Small intestine (tissue), 7 donors: ENCODE results near the gene IL22. TPM values are rescaled to one million over a fixed set of nuclear protein-coding genes. Genes with fewer than 3 reads are reported as not detected.

Experiments
- DNase-seq, 2 donors: peaks; one replicate each; pipeline versions ENCODE4 v3.0.0 to v3.0.0-alpha.2; 2013
- FAIRE-seq: peaks from 2 replicates; lab custom pipeline; 2012; peaks lifted over from hg19 to GRCh38; lab: Jason Lieb, UNC
- H3K27ac ChIP-seq, 3 donors: one replicate each; pipeline ENCODE4 v1.5.1; 2013; ENCODE audit warnings: low read length in 2 of 3, mild to moderate bottlenecking in 2 of 3, control low read depth in 1 of 3, inconsistent platforms in 1 of 3, low read depth in 1 of 3, moderate library complexity in 1 of 3
- H3K27me3 ChIP-seq, 3 donors: one replicate each; pipeline ENCODE4 v1.6.1; 2013; ENCODE audit warnings: low read length in 3 of 3, inconsistent platforms in 1 of 3; ENCODE audit not compliant: control insufficient read depth in 3 of 3, insufficient read depth in 3 of 3
- H3K36me3 ChIP-seq, 3 donors: one replicate each; pipeline ENCODE4 v1.6.1; 2013; ENCODE audit warnings: low read length in 3 of 3, inconsistent platforms in 1 of 3, low read depth in 1 of 3, mild to moderate bottlenecking in 1 of 3, moderate library complexity in 1 of 3; ENCODE audit not compliant: control insufficient read depth in 3 of 3, insufficient read depth in 2 of 3
- H3K4me1 ChIP-seq, 3 donors: one replicate each; pipeline ENCODE4 v1.6.1; 2013; ENCODE audit warnings: low read length in 2 of 3, inconsistent platforms in 1 of 3, low read depth in 1 of 3, mild to moderate bottlenecking in 1 of 3, moderate library complexity in 1 of 3; ENCODE audit not compliant: control insufficient read depth in 3 of 3, insufficient read depth in 2 of 3
- H3K4me3 ChIP-seq, 3 donors: one replicate each; pipeline ENCODE4 v1.5.1; 2013; ENCODE audit warnings: low read length in 3 of 3, control low read depth in 1 of 3, inconsistent platforms in 1 of 3, low read depth in 1 of 3, mild to moderate bottlenecking in 1 of 3, moderate library complexity in 1 of 3
- H3K9me3 ChIP-seq, 2 donors: one replicate each; pipeline ENCODE4 v1.6.1; 2013; ENCODE audit warnings: low read depth in 1 of 2, low read length in 1 of 2; ENCODE audit not compliant: control insufficient read depth in 2 of 2, insufficient read depth in 1 of 2
- WGBS, 3 donors: extraction: QIAGEN DNeasy Blood & Tissue Kit; methylation state at CpG; one replicate each; pipeline ENCODE4 v1.1.7; 2013; 5-methylcytosine and 5-hydroxymethylcytosine counted together
- polyA plus RNA-seq, 4 donors: library from polyadenylated mRNA; stranded (reverse) in 3 of 4; unstranded in 1 of 4; fragments of 200-250 nt in 3 of 4; fragments of 120-200 nt in 1 of 4; gene quantifications; one replicate each; pipeline versions ENCODE4 v1.2.1 to v1.2.3, GENCODE V29; 2013
- donor health status: healthy with polysubstance abuse.
- donor health status: control.
- donor health status: control.
- donor health status: Bipolar disorder and iron deficiency.
- donor health status: healthy.

Gene IL22
- polyA plus RNA-seq, 4 donors: not detected

DNA sequence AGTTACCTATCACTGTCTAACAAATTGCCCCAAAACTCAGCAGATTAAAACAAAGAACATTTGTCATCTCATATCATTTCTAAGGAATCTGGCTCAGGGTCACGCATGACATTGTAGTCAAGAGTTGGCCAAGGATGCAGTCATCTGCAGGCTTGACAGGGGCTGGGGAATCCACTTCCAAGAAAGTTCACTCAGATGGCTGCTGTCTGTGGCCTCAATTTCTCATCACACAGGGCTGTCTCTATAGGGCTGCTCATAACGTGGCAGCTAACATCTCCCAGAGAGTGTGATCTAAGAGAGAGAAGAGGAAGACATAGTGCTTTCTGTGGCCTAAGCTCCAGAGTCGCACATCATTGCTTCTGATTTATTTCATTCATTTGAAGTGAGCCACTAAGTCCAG lies 17.0 kb upstream of the IL22 start:
- Histone ChIP-seq H3K27ac (no peak overlapping the region), H3K36me3 (no peaks in the 10 kb centered on the region), H3K4me1 (no peaks in the 10 kb centered on the region), H3K27me3 (no peaks in the 10 kb centered on the region), H3K9me3 (no peaks in the 10 kb centered on the region), H3K4me3 (no peak overlapping the region)
- WGBS, 3 donors: 88 to 92% (median 90%) methylated on average over 3 of the region's 3 CpGs
- DNase-seq (no peak), FAIRE-seq (no peak)

DNA sequence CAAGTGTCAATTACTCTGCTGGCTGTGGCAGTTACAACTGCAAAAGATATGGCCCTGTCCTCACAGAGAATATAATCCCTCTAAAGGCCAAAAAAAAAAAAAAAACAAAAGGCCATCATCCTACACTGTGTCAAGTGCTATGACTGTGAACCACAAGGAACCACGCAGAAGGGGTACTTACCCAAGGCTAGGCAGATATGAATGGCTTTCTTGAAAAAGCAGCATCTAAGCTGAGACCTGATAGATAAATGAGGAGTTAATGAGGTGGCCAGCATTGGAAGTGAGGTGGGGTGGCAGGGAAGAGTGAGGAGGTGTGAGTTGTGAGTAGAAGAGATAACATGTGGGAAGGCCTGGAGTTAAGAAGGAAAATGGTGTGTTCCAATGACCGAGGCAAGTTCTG lies 16.4 kb upstream of the IL22 start:
- Histone ChIP-seq H3K36me3 (no peaks in the 10 kb centered on the region), H3K27ac (no peak overlapping the region), H3K9me3 (no peaks in the 10 kb centered on the region), H3K4me3 (no peak overlapping the region), H3K4me1 (no peaks in the 10 kb centered on the region), H3K27me3 (no peaks in the 10 kb centered on the region)
- DNase-seq (no peak), FAIRE-seq (no peak)
- 83 to 88% (median 87%) methylated on average over 2 of the region's 2 CpGs for WGBS, 3 donors

DNA sequence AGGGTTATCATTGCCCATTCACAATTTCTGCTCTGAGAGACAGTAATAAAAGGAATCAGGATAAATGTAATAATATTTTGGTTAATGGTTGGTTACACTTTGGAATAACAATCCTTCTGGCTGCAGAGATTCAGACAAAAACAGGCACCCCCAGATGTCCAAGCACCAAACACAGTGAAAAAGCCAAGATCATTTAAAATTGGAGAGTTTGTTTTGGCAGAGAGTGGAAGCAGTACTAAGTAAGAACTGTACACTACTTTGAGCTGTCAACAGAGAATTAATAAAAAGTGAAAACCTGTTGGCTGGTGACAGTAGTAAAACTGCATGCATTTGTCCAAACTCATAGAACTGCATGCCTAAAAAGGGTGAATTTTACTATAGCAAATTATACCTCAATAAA lies 15.6 kb upstream of the IL22 start:
- Histone ChIP-seq H3K36me3 (no peaks in the 10 kb centered on the region), H3K4me3 (no peak overlapping the region), H3K27me3 (no peaks in the 10 kb centered on the region), H3K4me1 (no peaks in the 10 kb centered on the region), H3K9me3 (no peaks in the 10 kb centered on the region), H3K27ac (no peak overlapping the region)
- FAIRE-seq: no peak
- DNase-seq: no peak

DNA sequence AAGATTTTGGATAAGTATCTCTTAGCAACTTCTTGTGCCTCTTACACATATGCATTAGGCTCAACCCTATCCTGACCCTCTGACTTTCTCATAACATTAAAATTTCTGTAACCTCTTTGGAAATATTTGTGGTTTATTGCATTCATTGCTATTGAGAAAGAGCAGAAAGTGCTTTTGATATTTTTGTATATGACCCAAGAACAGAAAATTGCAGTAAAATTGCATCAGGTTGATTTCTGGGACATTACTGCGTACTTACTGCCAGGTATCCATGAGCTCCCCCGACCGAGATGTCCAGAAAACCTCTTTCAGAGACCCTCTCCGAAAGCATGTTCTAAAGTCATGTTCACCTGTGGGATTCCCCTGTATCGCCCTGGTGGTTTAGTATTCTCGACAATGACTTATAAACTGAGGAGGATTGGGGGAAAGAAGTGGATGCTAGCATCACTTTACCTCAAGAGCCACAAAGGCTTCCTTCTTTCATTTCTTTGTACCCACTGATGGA lies 14.5 kb upstream of the IL22 start:
- Histone ChIP-seq H3K36me3 (no peaks in the 10 kb centered on the region), H3K27ac (no peak overlapping the region), H3K9me3 (no peaks in the 10 kb centered on the region), H3K4me1 (no peaks in the 10 kb centered on the region), H3K4me3 (no peak overlapping the region), H3K27me3 (no peaks in the 10 kb centered on the region)
- 76 to 81% (median 81%) methylated on average over 6 of the region's 6 CpGs for WGBS, 3 donors
- FAIRE-seq (no peak), DNase-seq (no peak)

DNA sequence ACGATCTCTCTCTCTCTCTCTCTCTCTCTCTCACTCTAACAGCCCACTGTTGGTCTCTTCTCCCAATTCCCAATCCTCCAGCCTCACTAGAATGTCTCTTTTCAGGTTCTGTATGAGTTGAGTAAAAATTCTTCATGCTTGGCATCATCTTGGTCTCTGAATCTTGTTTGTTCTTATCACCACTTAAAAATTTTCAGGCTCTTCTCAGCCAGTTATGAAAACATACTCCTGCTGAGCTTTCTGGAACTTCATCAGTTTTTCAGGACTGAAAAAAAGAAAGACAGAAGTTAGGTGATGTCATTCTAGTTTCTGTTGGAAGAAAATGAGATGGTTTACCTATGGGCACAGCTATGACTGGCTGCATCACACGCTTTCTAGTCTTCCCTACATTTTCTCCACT lies 11.5 kb upstream of the IL22 start:
- H3K27me3 ChIP-seq: no peaks in the 10 kb centered on the region
- WGBS, 3 donors: 83 to 92% (median 87%) methylated on average over 2 of the region's 2 CpGs
- no peak overlapping the region for H3K4me3 ChIP-seq
- no peak overlapping the region for H3K27ac ChIP-seq
- no peak for FAIRE-seq
- no peaks in the 10 kb centered on the region for H3K4me1 ChIP-seq
- H3K36me3 ChIP-seq: no peaks in the 10 kb centered on the region
- no peaks in the 10 kb centered on the region for H3K9me3 ChIP-seq
- DNase-seq: no peak

DNA sequence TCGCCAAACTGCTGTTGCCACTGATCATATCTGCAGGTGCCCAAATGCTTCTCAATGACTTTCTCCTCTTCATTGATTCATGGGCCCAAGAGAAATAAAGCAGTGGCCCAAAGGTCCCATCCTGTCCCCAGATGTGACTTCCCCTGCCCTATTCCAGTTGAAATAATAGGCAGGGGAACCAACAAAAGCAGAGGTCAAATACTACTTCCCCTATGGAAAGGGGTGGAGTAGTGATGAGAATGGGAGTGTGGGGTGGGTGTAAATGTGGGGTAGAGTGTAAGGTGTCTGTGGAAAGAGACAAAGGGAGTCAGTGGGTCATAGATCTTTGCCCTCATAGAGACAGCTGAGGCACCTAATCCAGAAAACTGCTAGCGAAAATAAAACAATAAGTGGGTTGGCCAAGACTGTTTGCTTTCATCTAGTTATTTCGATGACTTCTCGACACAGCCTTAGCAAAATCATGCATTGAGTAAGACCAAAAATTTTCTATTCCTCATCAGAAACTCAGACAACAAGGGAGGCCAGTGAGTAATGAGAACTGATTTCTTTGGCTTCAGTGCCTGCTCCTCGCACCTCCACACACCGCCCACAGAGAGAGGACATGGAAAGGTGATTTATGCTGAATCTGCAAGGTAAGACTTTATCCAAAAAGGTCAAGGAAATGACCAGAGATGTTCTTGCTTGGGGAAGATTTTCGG lies 10.9 kb upstream of the IL22 start:
- no peak for DNase-seq
- no peaks in the 10 kb centered on the region for H3K9me3 ChIP-seq

DNA sequence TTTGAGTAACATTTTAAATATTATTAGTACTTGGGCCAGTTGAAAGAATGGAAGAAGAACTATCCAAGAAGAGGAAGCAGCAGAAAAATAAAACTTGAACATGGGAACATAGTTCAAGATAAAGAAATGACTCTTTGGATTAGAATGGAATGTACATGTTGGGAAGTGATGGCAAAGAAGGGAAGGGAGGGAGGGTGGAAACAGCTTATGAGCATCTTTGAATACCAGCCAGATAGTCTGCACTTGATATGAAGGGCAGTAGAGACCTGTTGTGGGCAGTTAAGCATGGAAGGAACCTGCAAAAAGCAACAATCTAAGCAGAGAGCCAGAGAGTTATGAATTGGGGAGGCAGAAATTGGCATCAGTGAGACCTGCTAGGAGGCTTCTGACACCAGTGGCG lies 10.0 kb upstream of the IL22 start:
- whole genome bisulfite sequencing, 3 donors: 74 to 92% (median 84%) methylated on average over 1 of the region's 1 CpG
- Histone ChIP-seq H3K27me3 (no peaks in the 10 kb centered on the region), H3K4me3 (no peak overlapping the region), H3K4me1 (no peaks in the 10 kb centered on the region), H3K27ac (no peak overlapping the region), H3K36me3 (no peaks in the 10 kb centered on the region), H3K9me3 (no peaks in the 10 kb centered on the region)
- no peak for DNase-seq
- no peak for FAIRE-seq

More for the DNA sequence above, 10.9 kb upstream of the IL22 start:
- WGBS, 3 donors: 86 to 87% (median 87%) methylated on average over 7 of the region's 7 CpGs
- Histone ChIP-seq H3K36me3 (no peaks in the 10 kb centered on the region), H3K4me3 (no peak overlapping the region), H3K4me1 (no peaks in the 10 kb centered on the region), H3K27me3 (no peaks in the 10 kb centered on the region), H3K27ac (no peak overlapping the region)
- no peak for FAIRE-seq

DNA sequence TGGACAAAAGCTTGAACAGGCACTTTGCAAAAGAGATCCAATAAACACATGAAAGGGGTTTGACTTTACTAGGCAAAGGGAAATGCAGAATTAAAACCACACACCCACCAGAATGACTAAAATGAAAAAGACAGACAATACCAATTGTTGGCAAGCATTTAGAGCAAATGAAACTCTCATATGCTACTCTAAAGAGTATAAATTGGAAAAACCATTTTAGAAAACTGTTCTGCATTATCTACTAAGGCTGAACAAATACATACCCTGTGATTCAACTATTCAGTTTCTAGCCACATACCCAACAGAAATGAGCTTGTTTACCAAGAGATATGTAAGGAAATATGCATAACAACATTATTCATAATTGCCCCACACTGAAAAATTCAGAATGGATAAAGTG lies 8.5 kb upstream of the IL22 start:
- Histone ChIP-seq H3K27me3 (no peaks in the 10 kb centered on the region), H3K27ac (no peak overlapping the region), H3K9me3 (no peaks in the 10 kb centered on the region), H3K4me1 (no peaks in the 10 kb centered on the region), H3K36me3 (no peaks in the 10 kb centered on the region), H3K4me3 (no peak overlapping the region)
- DNase-seq (no peak), FAIRE-seq (no peak)

DNA sequence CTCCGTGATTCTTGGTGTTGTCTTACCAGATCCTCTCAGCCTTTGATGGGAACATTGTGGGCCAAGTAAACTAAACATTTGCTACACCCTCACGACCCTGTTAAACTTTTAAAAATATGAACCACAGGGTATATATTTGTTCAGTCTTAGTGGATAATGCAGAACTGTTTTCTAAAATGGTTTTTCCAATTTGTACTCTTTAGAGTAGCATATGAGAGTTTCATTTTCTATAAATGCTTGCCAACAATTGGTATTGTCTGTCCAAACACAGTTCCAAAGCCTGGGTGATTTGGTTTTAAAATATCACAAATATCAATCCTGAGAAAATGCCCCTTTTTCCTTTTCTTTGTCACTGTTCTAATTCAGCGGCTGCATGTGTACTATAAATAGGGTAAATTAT lies 6.7 kb upstream of the IL22 start:
- no peak for DNase-seq
- Histone ChIP-seq H3K36me3 (no peaks in the 10 kb centered on the region), H3K4me1 (no peaks in the 10 kb centered on the region), H3K9me3 (no peaks in the 10 kb centered on the region), H3K27ac (no peak overlapping the region), H3K27me3 (no peaks in the 10 kb centered on the region), H3K4me3 (no peak overlapping the region)
- 71 to 82% (median 75%) methylated on average over 3 of the region's 3 CpGs for WGBS, 3 donors
- no peak for FAIRE-seq
